SU-DHL-6 (cell line): ENCODE results near the gene DOCK9.

Experiments used
- CTCF ChIP-seq: fragments of 200-600 bp; sonication (generic); IDR thresholded peaks from one replicate; pipeline ENCODE4 v1.5.1; 2017; ENCODE audit warnings: antibody characterized with exemption, mild to moderate bottlenecking, low read length, moderate library complexity; ENCODE audit not compliant: insufficient read depth, poor library complexity, severe bottlenecking
- EZH2phosphoT487 ChIP-seq: fragments of 200-600 bp; sonication (generic), shearing (Covaris generic); conservative IDR thresholded peaks from 2 replicates; pipeline ENCODE4 v1.6.1; 2018; ENCODE audit warnings: mild to moderate bottlenecking, antibody characterized with exemption, low read length, moderate library complexity, mixed read lengths

- TF ChIP-seq CTCF = no peak
- TF ChIP-seq EZH2phosphoT487 = no peak
Measured at GRCh38 chr13:98774776-98775175, 203.1 kb downstream of the DOCK9 start.
